GM21786 (cell line): ENCODE data around the gene CCSER1.
"Not testable (repeated sequence)": the region's sequence is repeated elsewhere in the genome, so short reads cannot be mapped to it uniquely, and the experiment has no call there.

Experiments
- ATAC-seq: cut with Tn5 transposase; IDR thresholded peaks from one replicate; pipeline ENCODE4 v1.9.1; 2021; ENCODE audit not compliant: unreplicated experiment

The CCSER1 gene

DNA sequence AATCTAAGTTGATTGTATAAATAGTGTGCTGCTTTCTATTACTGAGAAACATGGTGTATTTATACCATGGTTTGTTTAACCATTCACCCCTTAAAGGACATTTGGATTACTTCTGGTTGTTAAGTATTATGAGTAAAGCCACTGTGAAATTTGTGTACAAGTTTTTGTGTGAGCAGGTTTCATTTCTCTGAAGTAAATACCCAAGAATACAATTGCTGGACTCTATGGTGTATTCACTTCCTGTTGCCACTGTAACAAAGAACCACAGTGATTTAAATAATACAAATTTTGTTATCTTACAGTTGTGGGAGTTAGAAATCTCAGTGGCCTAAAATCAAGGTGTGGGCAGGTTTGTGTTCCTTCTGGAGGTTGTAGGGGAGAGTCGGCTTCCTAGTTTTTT, 869.6 kb downstream of the CCSER1 start:
- no peak for ATAC-seq

- no peak for ATAC-seq
These were observed 888.7 kb downstream of the CCSER1 start for GRCh38 chr4:91015861-91016260.

DNA sequence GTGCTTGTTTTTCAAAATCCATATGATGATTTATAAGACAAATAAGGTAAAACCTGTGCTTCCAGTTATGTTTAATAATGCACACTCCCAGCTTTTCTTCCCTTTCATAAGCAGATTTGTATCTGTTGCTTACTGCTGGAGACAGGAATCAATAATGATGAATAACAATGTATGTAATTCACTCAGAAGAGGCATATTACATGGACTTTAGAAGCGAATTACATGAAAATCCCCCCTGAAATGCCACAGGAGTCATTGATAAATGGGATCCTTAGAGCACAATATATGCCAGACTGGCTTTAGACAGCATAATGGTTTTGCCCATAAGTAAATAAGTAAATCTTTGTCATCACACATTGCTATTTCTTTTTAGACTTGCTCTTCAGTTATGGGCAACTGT, 892.3 kb downstream of the CCSER1 start:
- no peak for ATAC-seq

DNA sequence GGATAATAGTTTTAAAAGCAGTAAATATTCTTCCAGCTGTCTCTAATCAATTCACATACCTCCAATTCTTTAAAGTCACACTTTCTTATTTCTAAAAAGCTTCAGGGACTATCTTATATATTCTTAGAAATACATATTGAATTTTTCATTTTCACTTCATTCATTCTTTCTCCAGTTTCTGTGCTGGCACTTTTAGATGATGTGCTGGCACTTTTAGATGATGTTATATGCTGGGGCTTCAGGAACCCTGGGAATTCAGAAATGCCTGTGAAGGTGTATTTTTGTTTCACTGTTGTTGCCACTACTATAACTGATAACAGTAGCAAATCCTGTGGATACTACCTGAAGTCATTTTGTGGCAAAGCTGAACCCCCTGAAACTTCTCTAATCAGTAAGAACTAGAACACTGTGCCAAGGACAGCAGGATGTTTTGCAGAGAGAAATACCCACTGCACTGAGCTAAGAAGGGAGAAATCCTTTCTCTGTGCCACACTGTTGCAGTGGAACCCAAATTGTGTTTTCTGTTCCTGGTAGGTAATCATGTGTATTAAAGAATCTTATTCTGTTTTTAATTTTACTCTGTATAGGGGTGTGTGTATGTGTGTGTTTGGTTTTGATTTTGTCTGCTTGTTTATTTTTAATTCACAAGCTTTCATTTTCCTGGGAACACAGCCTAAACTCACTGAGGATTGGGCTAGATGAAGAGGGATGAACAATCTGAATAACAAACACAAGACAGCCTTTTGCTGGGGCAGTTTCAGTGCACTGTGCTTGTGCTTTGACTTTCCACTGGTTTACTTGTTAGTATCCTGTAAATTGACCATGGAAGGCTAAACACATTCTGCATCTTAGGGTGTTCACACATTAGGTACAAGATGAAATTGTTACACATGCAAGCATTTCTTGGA, 898.3 kb downstream of the CCSER1 start:
- ATAC-seq: no peak

DNA sequence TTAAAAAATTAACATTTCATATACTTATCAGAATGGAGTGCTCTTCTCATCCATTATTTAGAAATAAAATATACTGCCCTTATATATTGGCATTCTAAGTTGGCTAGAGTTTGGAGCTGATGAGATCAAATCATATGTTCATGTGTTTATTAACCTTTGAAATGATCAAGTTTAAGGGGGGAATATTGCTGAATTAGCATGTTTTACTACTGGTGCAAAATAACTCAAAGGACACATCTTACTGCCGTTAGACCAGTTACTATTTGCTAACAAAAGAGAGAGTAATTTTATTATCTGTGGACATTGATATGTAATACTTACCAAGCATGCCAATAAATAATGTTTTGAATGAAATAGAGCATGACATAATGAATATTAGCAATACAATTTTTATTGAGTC, 901.0 kb downstream of the CCSER1 start:
- no peak for ATAC-seq

DNA sequence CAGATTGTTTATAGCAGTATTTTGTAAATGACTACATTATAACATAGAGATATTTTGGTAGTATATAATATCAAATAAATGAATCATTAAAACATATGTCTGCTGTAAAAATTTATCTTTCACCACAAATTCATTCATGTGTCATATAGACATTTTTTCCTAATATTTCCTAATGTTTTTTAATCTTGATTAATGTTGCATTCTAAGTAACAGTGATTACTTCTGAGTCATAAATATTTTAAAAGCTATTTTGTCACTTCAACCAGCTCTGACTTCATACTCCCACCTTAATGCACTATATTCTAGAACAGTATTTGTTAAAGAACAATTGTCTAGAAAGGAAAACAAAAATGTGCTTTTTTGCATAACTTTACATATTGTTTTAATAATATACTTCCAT, 904.6 kb downstream of the CCSER1 start:
- no peak for ATAC-seq

DNA sequence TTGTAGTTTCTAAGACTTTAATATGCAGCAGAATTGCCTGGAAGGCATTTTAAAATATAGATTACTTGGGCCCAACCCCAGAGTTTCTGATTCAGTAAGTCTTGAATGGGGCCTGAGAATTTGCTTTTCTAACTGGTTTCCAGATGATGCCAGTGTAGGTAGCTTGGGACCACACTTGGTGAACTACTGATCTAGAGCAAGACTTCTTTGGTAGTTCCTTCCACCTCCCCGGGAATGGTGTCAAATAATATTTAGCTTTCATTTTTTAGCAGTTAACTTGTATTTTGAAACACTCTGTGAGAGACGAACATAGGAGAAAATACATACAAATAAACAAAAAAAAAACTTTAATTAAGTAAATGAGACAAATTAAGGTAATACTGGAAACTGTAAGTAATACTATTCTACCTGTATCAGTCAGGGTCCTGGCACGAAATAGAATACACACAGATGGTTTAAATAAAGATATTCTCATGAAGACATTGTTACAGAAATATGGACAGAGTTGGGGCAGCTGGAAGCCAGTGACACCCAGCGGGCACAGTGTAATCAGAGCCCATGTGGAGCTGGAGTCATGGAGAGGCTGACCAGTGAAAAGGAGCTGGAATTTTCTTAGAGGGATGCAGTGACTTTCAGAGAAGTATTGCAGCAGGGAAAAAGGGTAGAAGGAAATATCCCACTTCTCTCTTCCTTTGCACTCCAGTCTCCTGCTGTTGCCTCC, 905.7 kb downstream of the CCSER1 start:
- ATAC-seq: no peak

DNA sequence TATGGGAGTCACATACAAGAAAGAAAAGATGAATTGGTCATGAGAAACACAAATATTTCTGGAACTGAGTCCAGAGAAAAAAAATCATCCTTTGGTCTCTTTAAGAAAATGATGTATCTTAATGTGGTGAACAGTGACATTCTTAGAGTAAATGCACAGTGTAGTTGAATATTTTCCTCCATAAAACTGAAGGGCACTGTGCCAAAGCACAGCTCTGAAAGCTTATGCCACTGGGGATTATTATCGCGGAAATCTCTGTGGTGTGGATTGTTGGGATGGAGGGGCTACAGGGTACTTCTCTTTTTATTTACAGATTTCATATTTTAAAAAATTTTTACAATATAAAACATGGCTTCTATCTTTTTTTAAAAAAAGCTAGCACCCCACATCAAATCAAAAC, 908.1 kb downstream of the CCSER1 start:
- no peak for ATAC-seq

GRCh38 chr4:91037951-91038350, 910.8 kb downstream of the CCSER1 start:
- ATAC-seq: no peak

GRCh38 chr4:91057871-91058270, 930.7 kb downstream of the CCSER1 start:
- no peak for ATAC-seq

DNA sequence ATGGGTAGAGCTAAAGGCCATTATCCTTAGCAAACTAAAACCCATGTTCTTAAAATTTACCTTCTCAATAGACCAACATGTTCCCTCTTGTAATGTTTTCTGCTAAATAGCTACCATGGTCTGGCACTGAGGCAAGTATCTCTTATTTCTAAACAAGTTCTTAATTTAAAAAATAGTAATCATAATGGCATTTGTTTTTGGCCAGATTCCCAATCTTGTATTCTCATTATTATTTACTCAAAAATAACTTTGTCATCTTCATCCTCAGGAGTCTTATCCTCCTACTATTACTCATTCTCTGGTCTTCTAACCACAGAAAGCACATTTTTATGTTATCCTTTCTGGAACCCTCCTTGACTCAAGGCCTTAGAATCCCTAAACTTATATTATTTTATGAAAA, 931.2 kb downstream of the CCSER1 start:
- no peak for ATAC-seq

DNA sequence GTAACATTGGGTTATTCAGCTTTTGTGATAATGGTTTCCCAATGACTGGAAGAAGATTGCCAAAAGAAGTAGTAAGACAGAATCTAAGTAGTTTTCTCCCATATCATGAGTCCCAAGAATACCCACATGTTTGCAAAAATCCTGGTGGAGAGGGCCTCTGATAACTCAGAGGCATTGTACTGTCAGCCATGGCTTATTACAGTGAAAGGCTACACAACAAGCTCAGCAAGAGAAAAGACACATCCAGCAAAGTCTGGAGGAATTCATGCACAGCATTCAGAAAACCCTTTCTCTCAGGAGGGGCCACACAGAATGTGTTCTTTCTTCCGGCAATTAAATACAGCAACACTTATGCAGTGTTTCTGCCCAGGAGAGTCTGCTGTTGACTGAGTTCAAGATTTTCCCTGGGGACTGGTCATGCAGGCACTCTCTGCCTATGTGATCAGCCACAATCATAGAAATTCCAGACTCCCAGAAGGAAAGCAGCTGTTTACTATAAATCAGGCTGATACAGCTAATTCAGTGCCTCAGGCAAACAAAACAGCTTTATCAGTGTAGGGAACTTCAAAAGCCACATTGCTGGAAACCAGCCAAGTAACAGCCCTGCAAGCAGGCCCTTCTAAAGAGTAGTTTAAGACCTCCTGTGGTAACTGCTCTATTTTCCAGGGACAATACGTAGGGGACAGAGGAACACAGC, 937.1 kb downstream of the CCSER1 start:
- ATAC-seq: no peak

GRCh38 chr4:91065117-91065516, 937.9 kb downstream of the CCSER1 start:
- ATAC-seq: no peak

DNA sequence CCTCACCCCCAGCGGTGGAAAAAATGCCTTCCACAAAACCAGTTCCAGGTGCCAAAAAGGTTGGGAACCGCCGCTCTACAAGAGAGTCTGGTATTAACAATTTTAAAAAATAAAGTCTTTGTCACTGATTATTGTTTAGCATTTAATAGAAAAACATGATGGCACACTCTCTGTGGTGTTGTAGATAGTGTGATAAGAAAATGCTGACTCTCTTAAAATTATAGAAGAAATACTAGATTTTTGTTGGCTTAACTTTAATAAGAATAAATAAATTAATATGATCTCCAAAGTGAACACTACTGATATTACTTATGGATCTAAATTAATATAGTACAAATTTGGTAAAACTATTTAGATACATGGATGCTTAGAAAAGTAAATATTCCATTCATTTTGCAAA, 943.5 kb downstream of the CCSER1 start:
- no peak for ATAC-seq

DNA sequence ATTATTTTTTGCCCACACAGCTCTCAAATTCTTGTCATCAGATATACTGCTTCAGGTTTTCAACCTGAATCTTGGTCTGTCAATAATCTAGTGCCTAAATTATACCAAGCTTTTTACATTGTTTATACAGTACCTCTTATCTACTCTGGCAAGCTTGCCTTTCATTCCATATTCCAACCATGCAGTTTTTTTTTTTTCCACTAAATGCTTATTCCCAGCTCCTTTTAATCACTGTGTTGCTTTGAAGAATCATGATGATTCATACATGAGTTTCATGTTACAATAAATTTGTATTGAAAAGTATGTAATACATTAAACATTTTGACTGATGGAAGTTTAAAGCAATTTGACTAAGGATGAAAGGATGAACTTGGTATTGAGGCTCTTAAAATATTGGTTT, 949.0 kb downstream of the CCSER1 start:
- ATAC-seq: no peak

- no peak for ATAC-seq
These were observed 958.8 kb downstream of the CCSER1 start for GRCh38 chr4:91085961-91086360.

- ATAC-seq: no peak
These were observed 960.5 kb downstream of the CCSER1 start for GRCh38 chr4:91087743-91088142.

DNA sequence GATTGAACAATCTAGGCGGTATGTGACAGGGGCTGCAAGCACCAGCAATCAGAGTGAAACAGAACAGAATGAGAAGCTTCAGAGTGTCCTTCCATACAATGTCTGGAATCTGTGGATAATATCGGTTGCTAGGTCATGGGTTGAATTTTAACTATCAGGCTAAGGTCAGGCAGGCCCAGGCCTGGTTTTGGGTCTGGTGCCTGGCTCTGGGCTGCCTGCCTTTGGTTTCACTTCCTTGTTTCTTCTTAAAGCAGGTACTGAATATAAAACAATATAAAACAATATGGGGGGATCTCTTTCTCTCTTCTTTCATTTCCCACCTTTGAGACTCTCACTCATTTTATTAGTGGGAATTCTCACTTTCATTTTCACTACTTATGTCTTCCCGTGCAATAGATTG, 962.0 kb downstream of the CCSER1 start:
- no peak for ATAC-seq

- ATAC-seq: no peak
These were observed 965.3 kb downstream of the CCSER1 start for GRCh38 chr4:91092398-91092980.

GRCh38 chr4:91094220-91094619, 967.0 kb downstream of the CCSER1 start:
- not testable (repeated sequence) for ATAC-seq

GRCh38 chr4:91099666-91100065, 972.5 kb downstream of the CCSER1 start:
- no peak for ATAC-seq
